HG02943 (cell line): ENCODE data around the gene GLG1.
"Not testable (repeated sequence)": the region's sequence is repeated elsewhere in the genome, so short reads cannot be mapped to it uniquely, and the experiment has no call there.

ENCODE experiments used
- ATAC-seq: cut with Tn5 transposase; IDR thresholded peaks from one replicate; pipeline ENCODE4 v1.9.1; 2021; ENCODE audit warnings: mild to moderate bottlenecking, low read depth, moderate library complexity; ENCODE audit not compliant: unreplicated experiment

GLG1 gene

GRCh38 chr16:74542911-74543578 is 63.9 kb downstream of the GLG1 start:
- not testable (repeated sequence) for ATAC-seq

- not testable (repeated sequence) for ATAC-seq
These were observed 66.3 kb downstream of the GLG1 start for GRCh38 chr16:74540663-74541062.

GRCh38 chr16:74538801-74539200 is 68.1 kb downstream of the GLG1 start:
- ATAC-seq = not testable (repeated sequence)

GRCh38 chr16:74537746-74538145 is 69.2 kb downstream of the GLG1 start:
- ATAC-seq = not testable (repeated sequence)

GRCh38 chr16:74534650-74535049 is 72.3 kb downstream of the GLG1 start:
- not testable (repeated sequence) for ATAC-seq

- ATAC-seq = no peak
These were observed 82.0 kb downstream of the GLG1 start for GRCh38 chr16:74524926-74525325.

- no peak for ATAC-seq
These were observed 82.8 kb downstream of the GLG1 start for GRCh38 chr16:74524117-74524516.

- not testable (repeated sequence) for ATAC-seq
These were observed 83.2 kb downstream of the GLG1 start for GRCh38 chr16:74523706-74524105.

- no peak for ATAC-seq
These were observed 84.8 kb downstream of the GLG1 start for GRCh38 chr16:74522160-74522559.

- no peak for ATAC-seq
These were observed 85.2 kb downstream of the GLG1 start for GRCh38 chr16:74521691-74522090.

- ATAC-seq = not testable (repeated sequence)
These were observed 88.0 kb downstream of the GLG1 start for GRCh38 chr16:74518934-74519333.

GRCh38 chr16:74511961-74512360 is 95.0 kb downstream of the GLG1 start:
- ATAC-seq = no peak

GRCh38 chr16:74505011-74505410 is 101.9 kb downstream of the GLG1 start:
- ATAC-seq = no peak

GRCh38 chr16:74503412-74503811 is 103.5 kb downstream of the GLG1 start:
- ATAC-seq = no peak

- no peak for ATAC-seq
These were observed 105.1 kb downstream of the GLG1 start for GRCh38 chr16:74501484-74502478.

- no peak for ATAC-seq
These were observed 106.0 kb downstream of the GLG1 start for GRCh38 chr16:74500907-74501306.

- no peak for ATAC-seq
These were observed 107.8 kb downstream of the GLG1 start for GRCh38 chr16:74499114-74499513.

- ATAC-seq = no peak
These were observed 109.2 kb downstream of the GLG1 start for GRCh38 chr16:74497761-74498160.

GRCh38 chr16:74496054-74496453 is 110.9 kb downstream of the GLG1 start:
- ATAC-seq = no peak

- no peak for ATAC-seq
These were observed 113.9 kb downstream of the GLG1 start for GRCh38 chr16:74492976-74493375.
